RWPE1 (cell line): ENCODE data around the gene VPS11.

Source experiments
- CTCF ChIA-PET: fragments of 350-600 bp; sonication (Branson Sonifier 250); formaldehyde crosslinking; extraction: SDS; loops from one replicate; lab custom pipeline; 2021; lab: Yijun Ruan, JAX
- POLR2A ChIA-PET: fragments of 400-600 bp; formaldehyde crosslinking; extraction: SDS; loops from one replicate; lab custom pipeline; 2020; ENCODE audit warnings: antibody characterized with exemption; ENCODE audit not compliant: low non-redundant PET; lab: Yijun Ruan, JAX
- DNase-seq: peaks from one replicate; pipeline ENCODE4 v3.0.0; 2012; ENCODE audit warnings: low spot score
- H3K27ac ChIP-seq: fragments of 450-650 bp; 2 replicates; pipeline ENCODE4 v1.5.1; 2017
- TF ChIP-seq, protein P1 (sequence below): fragments of 450-650 bp; conservative IDR thresholded peaks from 2 replicates; pipeline ENCODE4 v1.5.1; 2017; ENCODE audit warnings: low read depth, mild to moderate bottlenecking

Gene VPS11

DNA sequence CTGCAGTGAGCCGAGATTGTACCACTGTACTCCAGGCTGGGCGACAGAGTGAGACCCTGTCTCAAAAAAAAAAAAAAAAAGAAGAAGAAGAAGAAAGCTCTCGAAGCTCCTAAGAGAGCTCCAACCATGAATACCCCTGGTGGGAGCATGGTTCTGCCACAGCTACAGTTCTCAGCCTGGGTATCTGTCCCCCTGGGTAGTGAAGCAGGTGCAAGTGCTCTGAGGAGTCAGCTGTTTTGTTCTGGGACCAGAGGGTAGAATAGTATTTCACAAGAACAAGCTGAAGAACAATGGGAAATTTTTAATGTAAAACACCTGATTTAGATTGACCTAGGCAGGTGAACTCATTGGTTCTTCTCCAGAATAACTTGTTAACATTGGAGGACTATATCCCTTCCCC lies 6.4 kb upstream of the VPS11 start:
- POLR2A ChIA-PET: no interaction called here
- CTCF ChIA-PET: interaction anchor here (0.6 kb wide), 2 partner anchors 14 to 39 kb away, joined by 3 to 7 read pairs; no protein-coding TSS in a partner anchor
- DNase-seq: no peak
- H3K27ac ChIP-seq: no peak overlapping the region
- TF ChIP-seq, protein P1, sequence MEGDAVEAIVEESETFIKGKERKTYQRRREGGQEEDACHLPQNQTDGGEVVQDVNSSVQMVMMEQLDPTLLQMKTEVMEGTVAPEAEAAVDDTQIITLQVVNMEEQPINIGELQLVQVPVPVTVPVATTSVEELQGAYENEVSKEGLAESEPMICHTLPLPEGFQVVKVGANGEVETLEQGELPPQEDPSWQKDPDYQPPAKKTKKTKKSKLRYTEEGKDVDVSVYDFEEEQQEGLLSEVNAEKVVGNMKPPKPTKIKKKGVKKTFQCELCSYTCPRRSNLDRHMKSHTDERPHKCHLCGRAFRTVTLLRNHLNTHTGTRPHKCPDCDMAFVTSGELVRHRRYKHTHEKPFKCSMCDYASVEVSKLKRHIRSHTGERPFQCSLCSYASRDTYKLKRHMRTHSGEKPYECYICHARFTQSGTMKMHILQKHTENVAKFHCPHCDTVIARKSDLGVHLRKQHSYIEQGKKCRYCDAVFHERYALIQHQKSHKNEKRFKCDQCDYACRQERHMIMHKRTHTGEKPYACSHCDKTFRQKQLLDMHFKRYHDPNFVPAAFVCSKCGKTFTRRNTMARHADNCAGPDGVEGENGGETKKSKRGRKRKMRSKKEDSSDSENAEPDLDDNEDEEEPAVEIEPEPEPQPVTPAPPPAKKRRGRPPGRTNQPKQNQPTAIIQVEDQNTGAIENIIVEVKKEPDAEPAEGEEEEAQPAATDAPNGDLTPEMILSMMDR: no peak

DNA sequence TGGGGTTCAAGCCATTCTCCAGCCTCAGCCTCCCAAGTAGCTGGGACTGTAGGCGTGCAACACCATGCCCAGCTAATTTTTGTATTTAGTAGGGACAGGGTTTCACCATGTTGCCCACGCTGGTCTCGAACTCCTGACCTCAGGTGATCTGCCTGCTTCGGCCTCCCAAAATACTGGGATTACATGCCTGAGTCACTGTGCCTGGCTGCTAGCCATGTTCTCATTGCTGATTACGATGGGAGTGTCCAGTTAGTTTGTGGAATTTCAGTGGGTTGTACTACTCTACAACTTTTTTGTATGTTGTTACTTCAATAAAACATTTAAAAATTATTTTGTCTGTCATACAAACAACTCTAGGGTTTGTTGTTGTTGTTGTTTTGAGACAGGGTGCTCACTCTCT lies 4.8 kb upstream of the VPS11 start:
- no peak for DNase-seq

DNA sequence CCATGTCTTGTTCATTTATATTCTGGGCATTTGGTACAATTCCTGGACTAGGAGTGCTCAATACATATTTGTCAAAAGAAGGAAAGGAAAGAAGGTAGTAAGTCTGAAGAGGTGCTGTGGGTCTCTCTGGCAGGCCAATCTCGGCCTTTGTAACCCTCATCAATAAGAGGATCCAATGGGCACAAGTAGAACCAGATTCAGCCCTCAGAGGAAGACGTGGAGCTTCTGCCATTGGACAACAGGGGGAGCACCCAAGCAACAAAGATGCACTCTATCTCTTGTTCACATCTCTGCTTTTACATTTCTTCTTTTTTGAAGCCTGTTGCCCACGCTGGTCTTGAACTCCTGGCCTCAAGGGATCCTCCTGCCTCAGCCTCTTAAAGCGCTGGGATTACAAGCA lies 2.2 kb upstream of the VPS11 start:
- ChIA-PET POLR2A (no interaction called here), CTCF (no interaction called here)
- H3K27ac ChIP-seq: no peak overlapping the region
- TF ChIP-seq, protein P1: peak; percentile 20; the same call in 1 of the 2 replicates
- DNase-seq: no peak

More for the DNA sequence above, 4.8 kb upstream of the VPS11 start:
- POLR2A ChIA-PET: no interaction called here
- TF ChIP-seq, protein P1: no peak
- CTCF ChIA-PET: no interaction called here
- peak overlapping the region; percentile 57 for H3K27ac ChIP-seq

DNA sequence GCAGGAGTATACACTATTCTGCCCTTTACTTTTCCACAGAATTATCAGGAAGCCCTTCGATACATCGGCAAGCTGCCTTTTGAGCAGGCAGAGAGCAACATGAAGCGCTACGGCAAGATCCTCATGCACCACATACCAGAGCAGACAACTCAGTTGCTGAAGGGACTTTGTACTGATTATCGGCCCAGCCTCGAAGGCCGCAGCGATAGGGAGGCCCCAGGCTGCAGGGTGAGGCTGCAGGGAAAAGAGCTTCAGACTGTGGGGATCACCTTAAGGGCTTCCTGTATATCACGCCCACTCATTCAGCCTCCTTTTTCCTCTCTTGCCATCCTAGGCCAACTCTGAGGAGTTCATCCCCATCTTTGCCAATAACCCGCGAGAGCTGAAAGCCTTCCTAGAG lies 10.2 kb downstream of the VPS11 start:
- TF ChIP-seq, protein P1: no peak
- ChIA-PET POLR2A (interaction anchor here (0.5 kb wide), 1 partner anchor 1135 kb away, joined by 3 read pairs; no protein-coding TSS in a partner anchor), CTCF (interaction anchor here (0.6 kb wide), 1 partner anchor 88 kb away, joined by 3 read pairs; no protein-coding TSS in a partner anchor)
- peak overlapping the region; percentile 2; the same call in 1 of the 2 replicates for H3K27ac ChIP-seq
- DNase-seq: no peak

- TF ChIP-seq, protein P1: no peak
- 0 out of 2 replicates have a peak overlapping the region, but pooled peaks have one; percentile 2 for H3K27ac ChIP-seq
- DNase-seq: no peak
- POLR2A ChIA-PET: interaction anchor here (0.6 kb wide), 1 partner anchor 9 kb away, joined by 3 read pairs; no protein-coding TSS in a partner anchor
- CTCF ChIA-PET: interaction anchor here (0.6 kb wide), 1 partner anchor 11 kb away, joined by 4 read pairs; the partner anchor contains the start of gene VPS11
Observed at GRCh38 chr11:119078675-119079420, 11.2 kb downstream of the VPS11 start.

- peak overlapping the region; percentile 36 for H3K27ac ChIP-seq
- POLR2A ChIA-PET: no interaction called here
- DNase-seq: no peak
- TF ChIP-seq, protein P1: no peak
- CTCF ChIA-PET: no interaction called here
Observed at GRCh38 chr11:119081682-119082260, 14.2 kb downstream of the VPS11 start.
